ENCODE data around the gene GMPPB.

DNA sequence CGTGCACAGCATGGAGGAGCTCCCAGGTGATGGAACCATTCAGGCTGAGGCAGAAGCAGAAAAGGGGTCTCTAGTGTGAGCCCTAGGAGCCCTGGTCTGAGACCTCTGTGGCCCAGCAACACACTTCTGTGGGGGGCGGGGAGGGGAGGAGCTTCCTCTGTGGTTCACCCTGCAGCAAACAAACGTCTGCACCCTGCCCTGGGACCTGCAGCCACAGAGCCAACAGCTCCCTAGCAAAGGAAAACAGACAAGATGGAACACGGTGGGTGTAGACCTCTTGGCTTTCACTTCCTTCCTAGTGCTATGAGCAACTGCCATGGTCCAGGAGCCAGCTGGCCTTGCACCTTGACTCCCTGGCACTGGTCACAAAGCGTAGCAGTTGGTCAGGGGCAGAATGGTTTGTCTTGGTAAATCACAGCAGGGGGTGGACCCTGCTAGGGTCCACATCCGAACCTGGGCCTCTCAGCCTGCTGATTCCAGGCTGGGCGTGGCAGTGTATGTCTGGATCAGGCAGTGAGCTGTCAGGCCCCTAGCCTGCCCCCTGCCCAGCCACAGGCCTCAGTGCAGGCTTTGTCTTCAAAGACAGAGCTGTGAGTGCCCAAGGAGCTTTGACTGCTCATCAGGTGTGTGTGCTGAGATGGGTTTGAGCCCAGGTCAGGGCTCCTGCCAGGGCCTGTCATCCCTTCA is 11.0 kb downstream of the GMPPB start:
- TF ChIP-seq YY1 (IDR thresholded peaks at IDR 0.05; ENCODE audit: low read depth) (no peak), TCF12 (IDR thresholded peaks at IDR 0.05; ENCODE audit: low read depth) (no peak), EGR1 (IDR thresholded peaks at IDR 0.05) (no peak), CREB1 (IDR thresholded peaks at IDR 0.05; ENCODE audit: low read depth) (no peak), CEBPB (IDR thresholded peaks at IDR 0.05) (no peak)
- TF ChIP-seq, protein P1, sequence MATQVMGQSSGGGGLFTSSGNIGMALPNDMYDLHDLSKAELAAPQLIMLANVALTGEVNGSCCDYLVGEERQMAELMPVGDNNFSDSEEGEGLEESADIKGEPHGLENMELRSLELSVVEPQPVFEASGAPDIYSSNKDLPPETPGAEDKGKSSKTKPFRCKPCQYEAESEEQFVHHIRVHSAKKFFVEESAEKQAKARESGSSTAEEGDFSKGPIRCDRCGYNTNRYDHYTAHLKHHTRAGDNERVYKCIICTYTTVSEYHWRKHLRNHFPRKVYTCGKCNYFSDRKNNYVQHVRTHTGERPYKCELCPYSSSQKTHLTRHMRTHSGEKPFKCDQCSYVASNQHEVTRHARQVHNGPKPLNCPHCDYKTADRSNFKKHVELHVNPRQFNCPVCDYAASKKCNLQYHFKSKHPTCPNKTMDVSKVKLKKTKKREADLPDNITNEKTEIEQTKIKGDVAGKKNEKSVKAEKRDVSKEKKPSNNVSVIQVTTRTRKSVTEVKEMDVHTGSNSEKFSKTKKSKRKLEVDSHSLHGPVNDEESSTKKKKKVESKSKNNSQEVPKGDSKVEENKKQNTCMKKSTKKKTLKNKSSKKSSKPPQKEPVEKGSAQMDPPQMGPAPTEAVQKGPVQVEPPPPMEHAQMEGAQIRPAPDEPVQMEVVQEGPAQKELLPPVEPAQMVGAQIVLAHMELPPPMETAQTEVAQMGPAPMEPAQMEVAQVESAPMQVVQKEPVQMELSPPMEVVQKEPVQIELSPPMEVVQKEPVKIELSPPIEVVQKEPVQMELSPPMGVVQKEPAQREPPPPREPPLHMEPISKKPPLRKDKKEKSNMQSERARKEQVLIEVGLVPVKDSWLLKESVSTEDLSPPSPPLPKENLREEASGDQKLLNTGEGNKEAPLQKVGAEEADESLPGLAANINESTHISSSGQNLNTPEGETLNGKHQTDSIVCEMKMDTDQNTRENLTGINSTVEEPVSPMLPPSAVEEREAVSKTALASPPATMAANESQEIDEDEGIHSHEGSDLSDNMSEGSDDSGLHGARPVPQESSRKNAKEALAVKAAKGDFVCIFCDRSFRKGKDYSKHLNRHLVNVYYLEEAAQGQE (IDR thresholded peaks at IDR 0.05; ENCODE audit: low read depth), result no peak

All from Ishikawa (cell line).